ENCODE measurements around the gene SMIM26. TPM values are rescaled to one million over a fixed set of nuclear protein-coding genes. Genes with fewer than 3 reads are reported as not detected.

Gene SMIM26
- total and polyA plus RNA-seq, 12 donors, result 80.7 to 180 (median 109) TPM

- ATAC-seq, result no peak
- WGBS, 2 donors, result 78 to 89% methylated on average over 6 of the region's 6 CpGs
- Histone ChIP-seq H3K27me3 (no peaks in the 10 kb centered on the region), H3K4me3 (no peak overlapping the region), H3K36me3 (no peaks in the 10 kb centered on the region), H3K4me1 (no peaks in the 10 kb centered on the region), H3K27ac (no peak overlapping the region), H3K9me3 (no peaks in the 10 kb centered on the region)
- TF ChIP-seq CTCF (IDR thresholded peaks at IDR 0.05), result no peak
- no peak for DNase-seq
- intact Hi-C loops (cut with DNase I), result no loop called here
Measured at GRCh38 chr20:18577942-18578341, 10.7 kb downstream of the SMIM26 start.

GRCh38 chr20:18578581-18578980, 11.3 kb downstream of the SMIM26 start:
- Histone ChIP-seq H3K36me3 (no peaks in the 10 kb centered on the region), H3K9me3 (no peaks in the 10 kb centered on the region), H3K27ac (no peak overlapping the region), H3K4me1 (no peaks in the 10 kb centered on the region), H3K27me3 (no peaks in the 10 kb centered on the region), H3K4me3 (no peak overlapping the region)
- 58 to 63% methylated on average over 6 of the region's 6 CpGs for WGBS, 2 donors
- no peak for DNase-seq
- TF ChIP-seq CTCF (IDR thresholded peaks at IDR 0.05), result no peak
- ATAC-seq, result no peak
- intact Hi-C loops (cut with DNase I), result no loop called here

GRCh38 chr20:18580012-18580411, 12.8 kb downstream of the SMIM26 start:
- intact Hi-C loops (cut with DNase I), result no loop called here
- no peaks in the 10 kb centered on the region for H3K4me1 ChIP-seq
- DNase-seq, result no peak
- ATAC-seq, result no peak
- no peak overlapping the region for H3K4me3 ChIP-seq
- no peaks in the 10 kb centered on the region for H3K36me3 ChIP-seq
- TF ChIP-seq CTCF (IDR thresholded peaks at IDR 0.05), result no peak
- H3K27me3 ChIP-seq, result no peaks in the 10 kb centered on the region
- WGBS, 2 donors, result 87 to 90% methylated on average over 4 of the region's 4 CpGs
- H3K9me3 ChIP-seq, result no peaks in the 10 kb centered on the region
- H3K27ac ChIP-seq, result no peak overlapping the region

GRCh38 chr20:18585134-18585533, 17.9 kb downstream of the SMIM26 start:
- peaks cover 0 to 5% (median 0%) of the 10 kb centered on the region in 11 donors for H3K9me3 ChIP-seq
- no peak for TF ChIP-seq CTCF (IDR thresholded peaks at IDR 0.05)
- DNase-seq (no peak), ATAC-seq (no peak)
- intact Hi-C loops (cut with DNase I), result loop anchor here in 1 of 10 donors (5.0 kb wide), 1 partner anchor 1077 kb away; no protein-coding TSS in a partner anchor
- no peak overlapping the region for H3K4me3 ChIP-seq
- H3K27ac ChIP-seq, result no peak overlapping the region
- WGBS, 2 donors, result 88 to 92% methylated on average over 2 of the region's 2 CpGs
- no peaks in the 10 kb centered on the region for H3K27me3 ChIP-seq
- H3K4me1 ChIP-seq, result peaks cover 0 to 19% (median 8%) of the 10 kb centered on the region in 9 donors
- no peaks in the 10 kb centered on the region for H3K36me3 ChIP-seq

All from heart right ventricle (tissue), 16 donors.